HT-29 (cell line): ENCODE measurements around the gene PTPRA. TPM values are rescaled to one million over a fixed set of nuclear protein-coding genes. Genes with fewer than 3 reads are reported as not detected.
"Not testable (repeated sequence)": the region's sequence is repeated elsewhere in the genome, so short reads cannot be mapped to it uniquely, and the experiment has no call there.

ENCODE experiments used
- DNase-seq: peaks from one replicate; pipeline ENCODE4 v3.0.0-alpha.2; 2015; ENCODE audit warnings: low spot score
- total RNA-seq: library from RNA; depleted of rRNA; stranded (reverse); fragments of >200 nt; shearing (Covaris generic); gene quantifications from 2 replicates; pipeline ENCODE4 v1.2.3, GENCODE V29; 2014

The PTPRA gene
- total RNA-seq, 1 experiment from 2014 or later = 17.6 TPM

DNA sequence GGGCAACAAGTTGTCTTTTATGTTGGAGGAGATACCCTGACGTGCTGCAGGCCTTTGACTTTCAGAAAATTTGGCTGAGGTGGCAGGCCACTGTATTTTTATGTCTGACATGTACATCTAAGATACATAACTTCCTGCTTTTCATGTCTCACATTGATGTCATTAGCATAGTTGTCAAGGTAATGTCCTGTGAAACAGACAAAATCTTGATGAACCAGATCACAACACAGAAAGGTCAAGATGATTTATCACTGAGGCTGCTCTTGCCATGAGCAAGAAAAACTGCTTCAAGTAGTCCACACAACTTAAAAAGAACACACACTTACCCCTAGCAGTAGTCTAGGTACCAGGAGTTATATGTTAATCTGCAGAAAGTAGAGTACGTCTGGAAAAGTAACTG is 120.0 kb downstream of the PTPRA start:
- no peak for DNase-seq

- DNase-seq = no peak
Measured at GRCh38 chr20:2995796-2996195, 122.5 kb downstream of the PTPRA start.

GRCh38 chr20:2998728-2999127 is 125.4 kb downstream of the PTPRA start:
- no peak for DNase-seq

- DNase-seq = peak; percentile 77
Measured at GRCh38 chr20:3000852-3001523, 127.7 kb downstream of the PTPRA start.

GRCh38 chr20:3003416-3003815 is 130.1 kb downstream of the PTPRA start:
- DNase-seq = no peak

DNA sequence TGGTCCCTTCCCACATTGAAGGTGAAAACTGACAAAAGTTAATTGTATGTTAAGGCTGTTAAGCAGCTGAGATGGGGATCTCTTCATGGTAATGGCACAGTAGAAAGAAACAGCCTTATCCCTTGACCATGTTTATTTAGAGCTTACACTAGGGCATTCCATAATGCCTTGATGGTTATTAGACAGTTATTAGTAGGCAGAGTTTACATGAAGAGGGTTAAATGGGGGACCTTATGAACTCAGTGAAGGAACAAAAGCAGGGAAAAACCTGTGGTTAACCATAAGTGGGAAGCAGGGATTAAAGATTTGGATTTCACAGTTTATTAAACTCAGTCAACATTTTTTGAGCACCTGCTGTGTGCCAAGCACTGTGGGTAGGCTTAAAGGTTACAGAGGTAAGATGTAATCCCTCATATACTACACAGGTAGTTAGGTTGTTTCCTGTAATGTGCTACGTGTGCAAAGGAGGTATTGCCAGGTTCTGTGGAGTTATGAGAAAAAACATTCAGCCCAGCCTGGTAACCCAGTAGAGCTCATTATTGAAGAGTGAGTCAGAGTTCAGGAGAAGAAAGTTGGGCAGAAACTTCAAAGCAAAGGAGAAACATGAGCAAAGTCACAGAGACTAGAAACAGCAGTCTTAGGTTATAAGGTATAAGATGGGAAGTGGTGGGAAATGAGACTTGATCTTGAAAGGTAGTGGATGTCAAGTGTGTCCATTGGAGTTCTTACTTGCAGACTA is 137.9 kb downstream of the PTPRA start:
- DNase-seq = no peak

GRCh38 chr20:3011752-3012151 is 138.5 kb downstream of the PTPRA start:
- no peak for DNase-seq

DNA sequence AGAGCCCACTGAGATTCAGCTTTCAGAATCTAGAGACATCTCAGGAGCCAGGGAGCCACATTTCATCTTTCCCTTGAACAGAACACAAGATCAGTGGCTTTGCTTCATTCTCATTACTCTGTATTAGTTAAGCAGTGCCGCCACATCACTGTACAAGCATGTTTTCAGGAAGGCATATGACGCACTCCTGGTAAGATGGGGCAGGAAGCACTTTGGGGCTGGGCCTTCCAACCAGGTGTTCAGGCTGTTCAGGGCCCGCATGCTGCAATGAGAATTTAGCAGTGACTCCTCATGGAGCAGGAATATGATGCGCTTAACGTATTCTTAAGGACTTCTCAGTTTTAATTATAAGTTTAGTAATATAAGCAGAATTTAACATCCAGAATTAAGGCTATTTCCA is 140.5 kb downstream of the PTPRA start:
- no peak for DNase-seq

GRCh38 chr20:3014179-3014578 is 140.9 kb downstream of the PTPRA start:
- DNase-seq = no peak

- no peak for DNase-seq
Measured at GRCh38 chr20:3014662-3015061, 141.4 kb downstream of the PTPRA start.

DNA sequence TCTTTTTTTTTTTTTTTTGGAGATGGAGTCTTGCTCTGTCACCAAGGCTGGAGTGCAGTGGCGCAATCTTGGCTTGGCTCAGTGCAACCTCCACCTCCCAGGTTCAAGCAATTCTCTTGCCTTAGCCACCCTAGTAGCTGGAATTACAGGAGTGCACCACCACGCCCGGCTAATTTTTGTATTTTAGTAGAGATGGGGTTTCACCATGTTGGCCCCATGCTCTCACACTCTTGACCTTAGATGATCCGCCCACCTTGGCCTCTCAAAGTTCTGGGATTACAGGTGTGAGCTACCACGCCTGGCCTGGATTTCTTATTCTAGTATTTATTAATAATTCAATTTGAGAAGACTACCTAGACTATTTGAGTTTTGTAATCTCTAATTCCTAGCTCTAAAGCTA is 142.0 kb downstream of the PTPRA start:
- DNase-seq = not testable (repeated sequence)

DNA sequence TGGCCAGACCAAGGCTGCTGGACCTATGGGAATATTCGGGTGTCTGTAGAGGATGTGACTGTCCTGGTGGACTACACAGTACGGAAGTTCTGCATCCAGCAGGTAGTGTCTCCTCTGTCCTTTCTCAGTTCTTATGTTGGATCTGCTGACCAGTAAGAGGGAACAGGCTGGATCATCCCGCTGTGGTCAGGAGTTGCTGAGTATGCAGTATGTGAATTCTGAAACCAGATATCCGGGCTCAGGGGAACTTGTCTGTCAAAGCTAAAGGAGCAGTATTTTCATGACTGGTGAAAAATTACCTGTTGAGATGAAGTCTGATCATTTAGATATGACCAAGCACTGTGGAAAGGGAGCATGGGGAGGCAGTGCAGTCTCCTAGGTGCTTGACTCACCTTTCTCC is 148.0 kb downstream of the PTPRA start:
- DNase-seq = no peak

- DNase-seq = no peak
Measured at GRCh38 chr20:3021777-3022176, 148.5 kb downstream of the PTPRA start.

- DNase-seq = not testable (repeated sequence)
Measured at GRCh38 chr20:3022559-3023490, 149.5 kb downstream of the PTPRA start.

DNA sequence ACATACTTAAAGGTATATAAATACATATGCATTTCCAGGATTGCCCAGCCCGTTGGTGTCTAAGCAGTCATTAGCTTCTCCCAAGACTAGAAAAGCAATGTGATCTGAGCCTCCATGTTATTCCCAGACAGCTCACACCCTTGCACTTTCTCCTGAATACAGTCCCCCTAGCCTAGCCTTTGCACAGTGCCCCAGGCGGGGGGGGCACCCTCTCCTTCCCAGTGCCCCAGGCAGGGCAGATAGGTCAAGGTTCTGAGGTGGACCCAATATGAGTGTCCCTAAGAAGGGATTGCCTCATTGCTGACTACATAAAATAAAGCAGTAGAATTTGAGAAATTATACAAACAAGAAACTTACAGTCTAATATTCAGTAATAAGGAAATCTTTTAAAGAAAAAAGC is 154.7 kb downstream of the PTPRA start:
- DNase-seq = no peak

GRCh38 chr20:3031524-3032147 is 158.4 kb downstream of the PTPRA start:
- no peak for DNase-seq

DNA sequence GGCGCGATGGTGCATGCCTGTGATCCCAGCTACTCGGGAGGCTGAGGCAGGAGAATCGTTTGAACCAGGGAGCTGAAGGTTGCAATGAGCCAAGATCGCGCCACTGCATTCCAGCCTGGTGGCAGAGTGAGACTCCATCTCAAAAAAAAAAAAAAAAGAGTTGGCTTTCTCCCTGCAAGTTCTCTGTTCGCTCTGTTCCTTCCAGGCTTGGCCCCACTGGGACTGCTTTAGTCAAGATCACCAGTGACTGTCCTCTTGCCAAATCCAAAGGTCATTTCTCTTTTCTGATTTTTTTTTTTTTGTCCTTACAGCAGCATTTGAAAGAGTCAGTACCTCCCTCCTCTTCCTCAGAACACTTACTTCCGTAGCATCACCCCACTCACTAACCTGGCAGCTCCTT is 159.3 kb downstream of the PTPRA start:
- no peak for DNase-seq

- DNase-seq = no peak
Measured at GRCh38 chr20:3037654-3038053, 164.4 kb downstream of the PTPRA start.

- DNase-seq = no peak
Measured at GRCh38 chr20:3038454-3038853, 165.2 kb downstream of the PTPRA start.

- no peak for DNase-seq
Measured at GRCh38 chr20:3039426-3039825, 166.1 kb downstream of the PTPRA start.

DNA sequence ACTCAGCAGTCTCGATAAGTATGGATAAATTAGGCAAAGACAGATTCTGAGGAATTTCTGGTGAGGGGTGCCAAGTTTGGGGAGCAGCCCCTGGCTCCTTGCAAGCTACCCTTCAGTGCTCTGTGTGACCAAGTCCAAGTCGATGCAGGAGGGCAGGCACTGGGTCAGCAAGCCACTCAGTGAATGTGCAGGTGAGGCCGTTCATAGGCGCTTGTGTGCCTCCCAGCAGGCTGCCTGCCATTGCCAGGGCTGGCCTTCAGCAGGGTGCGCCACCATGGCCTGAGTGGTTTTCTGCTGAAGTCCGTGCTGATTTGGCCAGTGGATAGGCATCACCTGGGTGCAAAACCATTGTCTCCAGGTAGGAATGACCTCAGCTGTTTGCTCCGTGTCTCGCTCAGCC is 166.8 kb downstream of the PTPRA start:
- DNase-seq = no peak
